Fibroblast of mammary gland (primary cell): Measurements from ENCODE around the gene RBM23.
"Not testable (repeated sequence)": the region's sequence is repeated elsewhere in the genome, so short reads cannot be mapped to it uniquely, and the experiment has no call there.

Experiments used
- DNase-seq: peaks from one replicate; pipeline ENCODE4 v3.0.0-alpha.2; 2010; ENCODE audit warnings: low read depth
- H3K4me3 ChIP-seq: 2 replicates; pipeline ENCODE4 v1.5.1; 2011; ENCODE audit warnings: low read depth, mild to moderate bottlenecking, low read length, moderate library complexity; ENCODE audit not compliant: control insufficient read depth
- TF ChIP-seq, protein P1 (sequence below): conservative IDR thresholded peaks from 2 replicates; pipeline ENCODE4 v1.5.1; 2011; ENCODE audit warnings: low read depth, low read length, inconsistent platforms; ENCODE audit not compliant: control insufficient read depth, insufficient read depth

The RBM23 gene

GRCh38 chr14:22864979-22865378 lies 54.0 kb downstream of the RBM23 start:
- DNase-seq: no peak
- no peak overlapping the region for H3K4me3 ChIP-seq
- TF ChIP-seq, protein P1, sequence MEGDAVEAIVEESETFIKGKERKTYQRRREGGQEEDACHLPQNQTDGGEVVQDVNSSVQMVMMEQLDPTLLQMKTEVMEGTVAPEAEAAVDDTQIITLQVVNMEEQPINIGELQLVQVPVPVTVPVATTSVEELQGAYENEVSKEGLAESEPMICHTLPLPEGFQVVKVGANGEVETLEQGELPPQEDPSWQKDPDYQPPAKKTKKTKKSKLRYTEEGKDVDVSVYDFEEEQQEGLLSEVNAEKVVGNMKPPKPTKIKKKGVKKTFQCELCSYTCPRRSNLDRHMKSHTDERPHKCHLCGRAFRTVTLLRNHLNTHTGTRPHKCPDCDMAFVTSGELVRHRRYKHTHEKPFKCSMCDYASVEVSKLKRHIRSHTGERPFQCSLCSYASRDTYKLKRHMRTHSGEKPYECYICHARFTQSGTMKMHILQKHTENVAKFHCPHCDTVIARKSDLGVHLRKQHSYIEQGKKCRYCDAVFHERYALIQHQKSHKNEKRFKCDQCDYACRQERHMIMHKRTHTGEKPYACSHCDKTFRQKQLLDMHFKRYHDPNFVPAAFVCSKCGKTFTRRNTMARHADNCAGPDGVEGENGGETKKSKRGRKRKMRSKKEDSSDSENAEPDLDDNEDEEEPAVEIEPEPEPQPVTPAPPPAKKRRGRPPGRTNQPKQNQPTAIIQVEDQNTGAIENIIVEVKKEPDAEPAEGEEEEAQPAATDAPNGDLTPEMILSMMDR: no peak

DNA sequence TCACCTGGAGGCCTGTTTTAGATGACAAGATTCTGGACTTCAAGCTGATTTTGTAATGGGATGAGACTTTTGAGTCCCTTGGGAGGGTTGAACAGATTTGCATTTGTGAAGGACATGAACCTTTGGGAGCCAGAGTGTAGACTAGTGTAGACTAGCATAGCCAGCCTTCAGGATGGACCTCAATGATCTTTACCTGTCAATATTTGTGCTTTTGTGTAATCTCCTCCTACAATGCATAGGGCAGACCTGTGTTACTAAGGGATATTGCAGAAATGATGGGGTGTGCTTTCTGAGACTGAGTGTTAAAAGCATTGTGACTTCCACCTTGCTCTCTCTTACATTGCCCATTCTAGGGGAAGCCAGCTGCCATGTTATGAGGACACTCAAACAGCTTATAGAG lies 57.3 kb downstream of the RBM23 start:
- DNase-seq: no peak

GRCh38 chr14:22860377-22860776 lies 58.6 kb downstream of the RBM23 start:
- not testable (repeated sequence) for DNase-seq, H3K4me3 ChIP-seq

More for the DNA sequence above, 57.3 kb downstream of the RBM23 start:
- TF ChIP-seq, protein P1: no peak
- H3K4me3 ChIP-seq: no peak overlapping the region

DNA sequence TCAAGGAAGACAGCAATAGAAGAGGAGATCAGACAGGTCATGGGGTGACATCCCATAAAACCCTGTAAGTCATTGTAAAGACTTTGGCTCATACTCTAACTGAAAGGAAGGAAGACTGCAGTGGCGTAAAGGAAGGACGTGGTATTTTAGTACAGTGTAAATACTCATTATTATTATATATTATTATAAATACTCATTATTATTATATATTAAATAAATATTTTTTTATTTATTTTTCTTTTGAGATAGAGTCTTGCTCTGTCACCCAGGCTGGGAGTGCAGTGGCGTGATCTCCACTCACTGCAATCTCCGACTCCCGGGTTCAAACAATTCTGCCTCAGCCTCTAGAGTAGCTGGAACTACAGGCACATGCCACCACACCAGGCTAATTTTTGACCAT lies 62.5 kb downstream of the RBM23 start:
- TF ChIP-seq, protein P1: no peak
- DNase-seq: no peak
- H3K4me3 ChIP-seq: no peak overlapping the region

DNA sequence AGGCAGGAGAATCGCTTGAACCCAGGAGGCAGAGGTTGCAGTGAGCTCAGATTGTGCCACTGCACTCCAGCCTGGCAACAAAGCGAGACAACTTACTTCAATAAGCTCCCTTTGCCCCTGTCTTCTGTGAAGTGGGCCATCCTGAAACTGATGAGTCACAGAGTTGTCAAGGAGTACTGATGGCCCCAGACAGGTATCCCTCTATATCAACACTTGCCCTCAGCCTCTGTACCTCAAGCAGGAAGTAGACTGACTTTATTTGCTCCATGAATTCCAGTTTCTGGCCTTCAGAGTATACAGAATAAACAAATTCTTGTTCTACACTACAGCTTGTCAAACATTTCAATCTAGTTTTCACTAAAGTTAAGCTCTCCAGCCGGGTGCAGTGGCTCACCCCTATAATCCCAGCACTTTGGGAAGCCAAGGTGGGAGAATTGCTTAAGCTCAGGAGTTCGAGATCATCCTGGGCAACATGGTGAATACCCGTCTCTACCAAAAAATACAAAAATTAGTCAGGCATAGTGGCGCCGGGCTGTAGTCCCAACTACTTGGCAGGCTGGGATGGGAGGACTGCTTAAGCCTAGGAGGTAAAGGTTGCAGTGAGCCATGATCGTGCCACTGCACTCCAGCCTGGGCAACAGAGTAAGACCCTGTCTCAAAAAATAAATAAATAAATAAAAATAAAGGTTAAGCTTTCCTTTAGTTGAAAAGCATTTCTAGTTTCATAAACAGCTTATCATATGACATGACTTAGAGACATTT lies 63.8 kb downstream of the RBM23 start:
- no peak for DNase-seq
- no peak overlapping the region for H3K4me3 ChIP-seq
- TF ChIP-seq, protein P1: no peak

DNA sequence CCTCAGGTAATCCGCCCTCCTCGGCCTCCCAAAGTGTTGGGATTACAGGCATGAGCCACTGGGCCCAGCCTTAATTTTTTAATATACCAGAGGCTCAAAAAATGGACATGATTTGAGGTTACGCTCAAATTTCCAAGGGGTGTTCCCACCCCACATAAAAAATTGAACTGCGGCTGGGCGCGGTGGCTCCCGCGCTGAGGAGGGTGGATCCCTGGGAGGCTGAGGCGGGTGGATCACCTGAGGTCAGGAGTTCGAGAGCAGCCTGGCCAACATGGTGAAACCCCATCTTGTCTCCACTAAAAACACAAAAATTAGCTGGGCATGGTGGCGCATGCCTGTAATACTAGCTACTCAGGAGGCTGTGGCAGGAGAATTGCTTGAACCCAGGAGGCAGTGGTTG lies 64.7 kb downstream of the RBM23 start:
- DNase-seq, H3K4me3 ChIP-seq: not testable (repeated sequence)

GRCh38 chr14:22852940-22853767 lies 65.8 kb downstream of the RBM23 start:
- peak overlapping the region; percentile 50 for H3K4me3 ChIP-seq
- DNase-seq: peak; percentile 86
- TF ChIP-seq, protein P1: peak; percentile 92
